Effector CD8-positive, alpha-beta T cell (primary cell): Measurements from ENCODE around the gene ZNF57.
"Not testable (repeated sequence)": the region's sequence is repeated elsewhere in the genome, so short reads cannot be mapped to it uniquely, and the experiment has no call there.

Source experiments
- DNase-seq: peaks from one replicate; lab custom pipeline; 2025; lab: John Stamatoyannopoulos, UW

ZNF57 gene

DNA sequence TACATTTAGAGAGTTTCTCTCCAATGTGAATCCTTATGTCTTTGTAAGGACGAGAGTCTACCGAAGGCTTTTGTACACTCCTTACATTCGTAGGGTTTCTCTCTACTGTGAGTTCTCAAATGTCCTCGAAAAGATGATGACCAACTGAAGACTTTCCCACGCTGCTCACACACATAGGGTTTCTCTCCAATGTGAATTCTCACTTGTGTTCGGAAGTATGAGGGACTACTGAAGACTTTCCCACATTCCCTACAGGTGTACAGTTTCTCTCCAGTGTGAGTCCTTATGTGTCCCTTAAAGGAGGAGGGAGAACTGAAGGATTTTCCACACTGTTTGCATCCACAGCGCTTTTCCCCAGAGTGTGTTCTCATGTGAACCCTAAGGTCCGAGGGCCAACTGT lies 4.0 kb upstream of the ZNF57 start:
- DNase-seq: no peak

DNA sequence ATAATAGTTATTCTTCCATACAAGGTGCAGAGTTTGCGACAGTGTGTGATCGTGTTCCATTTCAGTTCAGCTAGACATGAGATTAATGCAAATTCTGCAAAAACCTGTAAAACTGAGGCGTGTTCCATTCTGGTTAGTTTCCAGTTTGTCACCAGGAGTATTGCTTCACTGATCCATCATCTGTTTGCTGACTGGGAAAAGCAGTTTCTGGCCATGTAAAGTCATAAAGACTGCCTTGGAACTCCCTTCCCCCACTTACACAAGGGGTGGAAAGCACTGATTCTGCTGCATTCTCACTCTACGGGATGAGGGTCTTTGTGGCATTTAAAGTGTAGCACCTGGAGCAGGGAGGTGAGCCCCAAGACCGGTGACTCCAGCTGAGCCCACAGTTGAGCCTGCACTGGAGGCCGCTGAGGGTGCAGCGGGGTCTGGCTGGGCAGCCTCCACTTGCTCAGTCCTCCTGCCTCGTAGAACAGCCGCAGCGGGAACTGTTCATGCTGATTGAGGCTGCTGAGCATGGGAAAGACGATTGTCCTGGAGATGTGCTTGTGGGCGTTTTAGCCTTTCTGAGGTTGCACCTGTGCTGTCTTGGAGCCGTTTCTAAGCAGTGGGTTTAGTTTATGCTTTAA lies 2.0 kb downstream of the ZNF57 start:
- DNase-seq: no peak

DNA sequence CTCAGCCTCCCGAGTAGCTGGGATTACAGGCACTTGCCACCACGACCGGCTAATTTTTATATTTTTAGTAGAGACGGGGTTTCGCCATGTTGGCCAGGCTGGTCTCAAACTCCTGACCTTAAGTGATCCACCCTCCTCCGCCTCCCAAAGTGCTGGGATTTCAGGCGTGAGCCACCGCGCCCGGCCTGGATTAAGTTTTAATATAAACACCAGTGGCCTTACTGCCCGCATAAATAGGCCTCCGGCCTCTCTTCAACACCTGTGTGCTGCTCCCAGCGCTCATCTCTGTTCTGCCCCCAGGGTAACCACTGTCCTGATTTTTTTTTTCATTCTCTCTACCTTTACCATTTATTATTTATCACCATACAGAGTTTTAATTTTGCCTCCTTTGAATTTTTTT lies 2.6 kb downstream of the ZNF57 start:
- not testable (repeated sequence) for DNase-seq

DNA sequence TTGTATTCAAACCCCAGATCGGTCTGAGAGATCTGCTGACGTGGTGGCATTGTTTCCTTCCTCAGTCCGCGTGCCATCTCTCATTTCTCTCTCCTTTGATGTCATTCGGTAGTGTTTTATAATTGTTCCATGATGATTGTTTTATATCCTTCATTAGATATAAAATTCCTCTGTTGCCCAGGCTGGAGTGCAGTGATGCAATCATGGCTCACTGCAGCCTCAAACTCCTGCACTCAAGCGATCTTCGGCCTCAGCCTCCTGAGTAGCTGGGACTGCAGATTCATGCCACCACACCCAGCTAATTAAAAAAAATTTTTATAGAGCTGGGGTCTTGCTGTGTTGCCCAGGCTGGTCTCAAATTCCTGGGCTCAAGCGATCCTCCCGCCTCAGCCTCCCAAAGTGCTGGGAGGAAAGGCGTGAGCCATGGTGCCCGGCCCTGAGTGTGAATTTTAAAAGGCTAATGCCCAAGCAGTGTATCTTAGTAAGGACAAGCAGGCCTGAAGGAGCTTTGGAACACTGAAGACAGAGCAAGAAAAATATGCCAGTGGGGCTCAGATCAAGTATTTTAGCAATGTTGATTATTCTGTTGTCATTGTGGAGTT lies 5.3 kb downstream of the ZNF57 start:
- no peak for DNase-seq

DNA sequence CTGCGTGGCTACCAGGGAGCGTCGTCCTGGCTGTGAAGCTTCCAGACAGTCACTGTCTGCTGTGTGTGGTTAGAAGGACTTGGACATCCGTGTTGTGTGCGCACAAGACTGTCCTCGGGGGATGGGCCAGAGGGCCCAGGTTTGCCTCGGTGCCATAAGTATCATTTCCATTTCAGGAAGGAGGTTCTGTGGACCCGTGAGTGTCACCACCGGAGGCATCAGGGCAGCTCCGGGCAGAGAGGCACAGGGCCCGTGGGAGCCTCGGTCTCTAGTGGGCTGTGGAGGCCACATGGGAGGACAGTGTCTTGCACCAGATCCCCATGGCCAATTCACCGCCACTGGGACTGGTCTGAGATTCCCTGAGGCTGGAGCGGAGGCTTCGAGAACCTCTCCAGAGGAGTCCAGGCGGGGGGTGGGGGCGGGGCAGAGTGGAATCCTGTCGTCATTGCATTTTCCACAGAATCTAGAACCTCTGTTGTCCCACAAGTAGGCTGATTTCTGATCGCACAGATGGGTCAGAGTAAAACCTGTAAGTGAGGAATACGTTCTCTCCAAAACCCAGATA lies 6.0 kb downstream of the ZNF57 start:
- DNase-seq: no peak

DNA sequence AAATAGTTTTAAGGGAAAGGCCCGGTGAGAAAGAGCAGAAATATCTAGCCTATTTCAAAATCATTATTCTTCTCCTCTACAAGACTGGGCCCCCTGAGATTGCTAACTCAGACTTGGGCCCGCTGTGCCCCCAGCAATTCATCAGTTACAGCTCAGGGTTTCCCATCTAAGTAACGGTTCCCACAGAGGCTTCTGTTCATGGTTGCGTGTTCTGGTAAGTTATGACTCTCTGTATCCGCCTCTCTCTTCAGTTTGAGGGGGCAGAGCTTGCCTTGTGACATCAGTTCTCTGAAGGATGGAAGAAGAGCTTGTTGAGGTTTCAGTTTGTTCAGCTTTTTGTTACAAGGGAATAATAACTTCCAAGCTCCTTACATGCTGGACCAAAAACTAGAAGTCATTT lies 11.6 kb downstream of the ZNF57 start:
- DNase-seq: no peak

DNA sequence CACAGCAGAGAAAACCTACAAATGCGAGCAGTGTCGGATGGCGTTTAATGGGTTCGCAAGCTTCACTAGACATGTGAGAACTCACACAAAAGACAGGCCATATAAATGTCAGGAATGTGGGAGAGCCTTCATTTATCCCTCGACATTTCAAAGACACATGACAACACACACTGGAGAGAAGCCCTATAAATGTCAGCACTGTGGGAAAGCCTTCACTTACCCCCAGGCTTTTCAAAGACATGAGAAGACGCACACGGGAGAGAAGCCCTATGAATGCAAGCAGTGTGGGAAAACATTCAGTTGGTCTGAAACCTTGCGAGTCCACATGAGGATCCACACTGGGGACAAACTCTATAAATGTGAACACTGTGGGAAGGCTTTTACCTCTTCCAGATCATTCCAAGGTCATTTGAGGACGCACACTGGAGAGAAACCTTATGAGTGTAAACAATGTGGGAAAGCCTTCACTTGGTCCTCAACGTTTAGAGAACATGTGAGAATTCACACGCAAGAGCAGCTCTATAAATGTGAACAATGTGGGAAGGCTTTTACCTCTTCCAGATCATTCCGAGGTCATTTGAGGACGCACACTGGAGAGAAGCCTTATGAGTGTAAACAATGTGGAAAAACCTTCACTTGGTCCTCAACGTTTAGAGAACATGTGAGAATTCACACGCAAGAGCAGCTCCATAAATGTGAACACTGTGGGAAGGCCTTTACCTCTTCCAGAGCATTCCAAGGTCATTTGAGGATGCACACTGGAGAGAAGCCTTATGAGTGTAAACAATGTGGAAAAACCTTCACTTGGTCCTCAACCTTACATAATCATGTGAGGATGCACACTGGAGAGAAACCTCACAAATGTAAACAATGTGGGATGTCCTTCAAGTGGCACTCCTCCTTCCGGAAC lies 16.8 kb downstream of the ZNF57 start:
- no peak for DNase-seq

DNA sequence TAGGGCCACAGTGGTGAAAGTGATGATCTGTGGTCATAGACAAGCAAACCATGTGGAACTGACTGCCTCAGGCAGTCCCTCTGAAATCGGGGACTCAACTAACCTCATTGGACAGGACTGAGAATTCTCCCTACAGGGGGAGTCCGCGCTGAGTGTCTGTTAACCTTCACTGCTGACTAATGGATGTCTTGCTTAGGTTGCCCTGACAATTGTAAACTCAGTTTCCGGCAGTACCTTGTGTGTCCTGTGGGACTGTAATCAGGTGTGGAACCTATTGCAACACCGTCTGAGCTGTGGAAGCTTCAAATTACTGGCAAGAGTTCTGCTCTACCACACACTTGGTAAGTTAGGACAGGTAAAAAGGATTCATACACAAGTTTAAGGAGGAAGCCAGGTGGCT lies 22.3 kb downstream of the ZNF57 start:
- DNase-seq: no peak

DNA sequence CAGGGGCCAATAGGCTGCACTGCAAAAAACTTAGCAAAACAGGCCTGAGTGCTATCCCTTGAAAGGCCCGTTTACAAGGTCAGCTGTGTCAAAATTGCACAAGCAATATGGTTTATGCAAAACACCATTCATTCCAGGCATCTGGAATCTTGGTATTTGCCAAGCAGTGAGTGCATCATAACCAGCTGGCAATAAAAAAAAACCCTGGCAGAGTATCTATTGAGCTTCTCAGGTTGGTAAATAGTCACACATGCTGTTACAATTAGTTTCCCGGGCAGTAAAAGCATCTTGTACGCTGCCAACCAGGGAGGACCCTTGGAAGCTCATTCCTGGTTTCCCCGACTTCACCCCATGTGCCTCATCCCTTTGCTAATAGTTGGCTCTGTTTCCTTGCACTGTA lies 22.8 kb downstream of the ZNF57 start:
- DNase-seq: no peak

DNA sequence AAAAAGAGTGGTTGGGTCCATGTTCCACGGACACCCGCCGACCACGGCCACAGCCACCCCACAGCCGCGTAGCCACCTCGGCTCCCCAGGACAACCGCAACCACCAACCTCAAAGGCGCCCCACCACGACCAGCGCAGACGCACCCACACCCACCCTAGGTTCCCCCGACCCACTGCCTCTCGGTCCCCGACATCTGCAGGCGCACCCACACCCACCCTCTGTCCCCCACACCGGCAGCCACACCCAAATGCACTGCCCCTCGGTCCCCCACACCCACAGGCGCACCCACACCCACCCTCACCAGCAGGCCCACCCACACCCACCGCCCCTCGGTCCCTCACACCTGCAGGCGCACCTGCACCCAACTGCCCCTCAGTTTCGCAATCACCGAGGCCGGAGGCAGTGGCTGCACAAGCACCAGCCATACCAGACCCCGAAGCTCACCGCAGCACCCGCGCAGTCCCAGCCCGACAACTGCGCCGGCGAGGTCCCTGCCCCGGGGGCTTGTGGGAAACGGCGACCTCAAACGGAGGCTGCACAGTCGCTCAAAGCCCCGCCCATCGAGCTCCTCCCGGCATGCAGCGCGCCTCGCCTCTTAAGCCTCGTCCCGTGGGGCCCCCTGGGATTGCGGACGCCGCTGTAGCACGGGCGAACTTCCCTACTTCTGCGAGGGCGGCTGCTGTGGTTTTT lies 25.8 kb downstream of the ZNF57 start:
- no peak for DNase-seq

DNA sequence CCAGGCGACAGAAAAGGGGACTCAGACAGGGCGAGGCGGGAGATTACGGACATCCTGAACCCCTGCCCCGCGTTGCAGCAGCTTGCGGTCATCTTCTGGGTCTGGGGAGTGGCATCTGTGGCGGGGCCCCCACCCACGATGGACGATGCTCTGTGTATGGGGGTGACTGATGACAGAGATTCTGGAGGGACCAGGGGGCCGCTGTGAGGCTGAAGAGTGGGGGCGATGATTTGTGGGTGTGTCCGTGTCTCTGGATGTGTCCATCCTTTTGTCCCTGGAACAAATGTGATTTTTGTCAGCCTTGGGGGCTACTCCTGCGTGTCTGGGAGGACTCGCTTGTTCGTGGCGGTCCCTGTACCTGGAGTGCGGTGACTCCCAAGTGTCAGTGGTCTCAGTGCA lies 26.3 kb downstream of the ZNF57 start:
- DNase-seq: no peak

DNA sequence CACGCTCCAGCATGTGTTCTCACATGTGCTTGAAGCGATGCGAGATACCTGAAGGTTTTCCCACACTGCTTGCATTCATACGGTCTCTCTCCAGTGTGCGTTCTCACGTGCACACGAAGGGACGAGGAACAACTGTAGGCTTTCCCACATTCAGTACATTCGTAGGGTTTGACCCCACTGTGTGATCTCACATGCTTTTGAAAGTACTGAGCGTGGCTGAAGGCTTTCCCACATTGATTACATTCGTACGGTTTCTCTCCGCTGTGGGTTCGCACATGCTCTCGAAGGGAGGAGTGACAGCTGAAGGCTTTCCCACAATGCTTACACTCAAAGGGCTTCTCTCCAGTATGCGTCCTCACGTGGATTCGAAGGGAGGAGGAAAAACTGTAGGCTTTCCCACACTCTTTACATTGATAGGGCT lies 32.8 kb downstream of the ZNF57 start:
- DNase-seq: no peak

DNA sequence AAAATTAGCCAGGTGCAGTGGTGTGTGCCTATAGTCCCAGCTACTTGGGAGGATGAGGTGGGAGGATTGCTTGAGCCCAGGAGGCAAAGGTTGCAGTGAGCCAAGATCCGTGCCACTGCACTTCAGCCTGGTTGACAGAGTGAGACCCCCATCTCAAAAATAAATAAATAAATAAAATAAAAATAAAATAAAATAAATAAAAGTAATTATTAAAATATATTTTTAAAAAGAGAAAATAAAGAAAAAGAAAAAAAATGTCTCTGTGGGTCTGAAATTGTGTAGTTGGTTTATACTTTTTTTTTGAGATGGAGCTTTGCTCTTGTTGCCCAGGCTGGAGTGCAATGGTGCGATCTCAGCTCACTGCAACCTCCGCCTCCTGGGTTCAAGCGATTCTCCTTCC lies 35.1 kb downstream of the ZNF57 start:
- DNase-seq: not testable (repeated sequence)

DNA sequence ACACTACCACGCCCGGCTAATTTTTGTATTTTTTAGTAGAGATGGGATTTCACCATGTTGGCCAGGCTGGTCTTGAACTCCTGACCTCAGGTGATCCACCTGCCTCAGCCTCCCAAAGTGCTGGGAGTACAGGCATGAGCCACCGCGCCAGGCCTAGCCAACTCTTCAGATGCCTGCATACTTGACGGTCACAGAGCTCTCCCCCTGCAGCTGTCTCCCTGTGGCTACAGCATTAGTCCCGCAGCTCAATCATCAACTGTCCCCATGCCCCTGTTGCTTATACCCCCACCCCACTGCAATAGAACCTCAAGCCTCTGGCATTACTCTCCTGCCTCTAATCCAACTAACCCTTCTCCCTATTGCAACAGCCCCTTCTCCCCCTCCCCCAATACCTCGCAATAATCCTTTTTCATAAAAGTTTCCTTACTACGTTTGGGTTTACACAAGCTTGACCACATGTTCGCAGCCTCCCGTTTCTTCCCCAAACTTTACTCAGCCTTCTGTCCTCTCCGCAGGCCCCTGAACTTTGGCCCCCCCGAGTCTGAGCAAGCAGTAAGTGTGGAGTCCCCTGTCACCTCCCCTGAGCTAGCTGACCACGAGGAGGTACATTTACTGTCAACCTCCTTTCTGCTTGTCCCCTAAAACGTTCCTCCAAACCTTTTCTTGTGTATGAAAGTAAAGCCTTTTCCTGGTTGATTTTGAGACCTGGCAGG lies 42.4 kb downstream of the ZNF57 start:
- DNase-seq: no peak

DNA sequence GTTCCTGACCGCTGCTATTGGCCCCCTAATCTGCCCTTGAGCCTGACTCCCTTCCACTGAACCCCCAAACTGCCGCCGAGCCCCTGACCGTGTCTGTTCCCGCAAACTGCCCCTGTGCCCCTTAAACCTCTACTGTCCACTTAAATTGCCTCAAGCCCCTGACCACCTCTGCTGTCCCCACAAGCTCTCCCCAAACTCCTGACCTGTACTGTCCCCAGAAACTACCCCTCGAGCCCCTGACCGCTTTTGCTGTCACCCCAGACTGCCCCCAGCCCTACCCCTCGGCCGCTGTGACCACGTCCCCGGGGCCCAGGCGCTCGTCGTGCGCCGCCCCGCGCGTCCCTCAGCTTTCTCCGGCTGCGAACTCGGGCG lies 43.7 kb downstream of the ZNF57 start:
- no peak for DNase-seq

DNA sequence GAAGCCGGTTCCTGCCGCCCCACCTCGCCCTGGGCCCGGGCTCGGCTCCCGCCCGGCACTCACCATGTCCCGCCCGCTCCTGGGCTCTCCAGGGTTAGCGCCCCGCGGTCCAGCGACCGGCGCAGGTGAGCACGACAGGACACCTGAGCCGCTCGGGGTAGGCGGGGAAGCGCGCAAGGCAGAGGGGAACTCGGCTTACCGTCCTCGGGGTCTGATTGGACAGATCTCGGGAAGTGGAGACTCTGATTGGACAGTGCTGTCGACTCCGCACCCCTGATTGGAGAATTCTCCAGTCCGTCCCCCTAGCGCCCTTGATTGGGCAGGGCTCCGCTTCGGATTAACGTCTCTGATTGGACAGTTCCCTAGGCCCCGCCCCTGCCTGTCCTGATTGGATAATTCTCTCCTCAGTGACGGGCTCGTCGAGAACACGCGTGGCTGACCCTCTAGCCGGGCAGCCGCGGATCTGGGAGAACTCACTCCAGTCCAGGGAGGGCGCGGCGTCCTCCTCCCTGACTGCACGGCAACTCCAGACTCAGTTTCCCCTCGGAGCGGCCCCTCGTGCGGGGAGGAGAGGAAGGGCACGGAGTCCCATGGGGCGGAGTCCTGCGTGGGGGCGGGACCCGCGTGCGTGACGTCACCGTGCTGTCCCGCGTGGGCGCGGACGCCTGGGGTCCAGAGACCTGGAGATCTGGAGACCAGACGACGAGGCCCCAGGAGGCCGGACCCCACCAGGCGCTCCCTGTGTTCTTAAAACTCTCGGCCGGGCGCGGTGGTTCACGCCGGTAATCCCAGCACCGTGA lies 44.2 kb downstream of the ZNF57 start, which contains the start of gene ZNF77:
ZNF77 (minus strand) TSS at position 197 of the 800 bp plus-strand sequence; CDS start at position 66, 131 bp downstream.
- DNase-seq: peak; percentile 99

DNA sequence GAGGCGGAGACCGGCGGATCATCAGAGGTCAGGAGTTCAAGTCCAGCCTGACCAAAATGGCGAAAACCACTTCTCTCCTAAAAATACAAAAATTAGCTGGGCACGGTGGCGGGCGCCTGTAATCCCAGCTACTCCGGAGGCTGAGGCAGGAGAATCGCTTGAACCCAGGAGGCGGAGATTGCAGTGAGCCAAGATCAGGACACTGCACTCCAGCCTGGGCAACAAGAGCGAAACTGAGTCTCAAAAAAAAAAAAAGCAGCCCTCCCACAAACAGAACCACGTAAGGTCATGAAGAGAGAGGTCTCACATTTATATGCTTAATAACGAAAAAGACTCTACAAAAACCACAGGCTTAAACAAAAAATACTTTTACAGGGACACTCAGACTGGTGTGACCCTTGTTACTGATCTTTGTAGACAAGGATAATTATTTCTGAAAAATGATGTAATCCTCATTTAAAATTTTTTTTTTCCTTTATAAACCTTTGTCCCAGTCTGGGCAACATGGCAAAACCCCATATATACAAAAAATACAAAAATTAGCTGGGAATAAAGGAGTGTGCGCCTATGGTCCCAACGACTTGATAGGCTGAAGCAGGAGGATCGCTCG lies 45.0 kb downstream of the ZNF57 start:
- no peak for DNase-seq

DNA sequence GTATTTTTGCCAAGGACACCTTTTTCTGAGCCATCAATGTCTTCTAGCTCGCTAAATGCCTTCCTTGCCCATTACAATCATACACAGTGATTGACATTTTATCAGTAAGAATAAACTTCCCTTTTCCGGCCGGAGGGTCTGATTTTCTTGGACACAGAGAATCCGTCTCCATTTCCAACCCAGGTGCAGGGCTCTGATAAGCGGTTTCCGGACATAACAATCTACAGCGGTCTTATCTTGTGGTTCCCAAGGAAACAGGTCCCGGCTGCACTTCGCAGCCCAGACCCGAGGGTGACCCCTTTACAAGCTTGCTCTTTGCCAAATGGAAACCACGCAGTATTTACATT lies 49.2 kb downstream of the ZNF57 start:
- DNase-seq: no peak

DNA sequence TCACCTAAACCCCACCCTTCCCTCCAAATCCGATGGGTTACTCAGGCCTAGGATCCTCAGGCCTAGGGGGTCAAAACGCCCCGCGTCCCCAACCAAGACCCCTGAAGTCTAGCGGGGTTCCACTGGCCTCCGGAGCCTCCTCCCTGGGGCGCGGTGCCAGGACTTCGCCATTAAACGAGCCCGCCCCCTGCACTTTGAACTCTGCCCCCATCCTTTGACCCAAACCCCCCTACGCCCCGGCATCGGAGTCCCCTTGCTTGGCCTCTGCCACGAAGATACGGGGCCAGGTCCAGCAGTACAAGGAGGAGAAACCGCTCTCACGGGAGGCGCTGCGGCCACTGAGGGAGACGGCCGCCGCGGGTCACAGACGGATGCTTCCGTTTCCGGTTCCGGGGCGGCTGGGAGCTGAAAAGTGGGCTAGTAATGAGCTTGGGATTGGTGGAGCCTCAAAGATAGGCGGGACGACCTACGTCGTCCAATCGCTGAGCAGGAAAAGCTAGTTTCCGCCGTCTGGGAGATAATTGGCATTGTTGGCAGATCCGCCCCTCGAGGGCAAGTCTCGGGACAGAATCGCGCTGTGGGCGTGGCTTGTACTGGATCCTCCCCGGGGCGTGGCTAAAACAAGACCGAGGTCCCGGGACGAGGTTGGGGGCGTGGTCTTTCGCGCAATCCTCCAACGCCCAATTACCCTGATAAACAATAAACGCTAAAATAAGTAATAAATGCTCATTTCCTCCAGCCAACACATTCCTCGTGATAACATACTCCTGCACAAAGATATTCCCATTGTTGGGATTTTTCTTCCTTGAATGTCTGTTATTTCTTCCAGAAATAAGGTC lies 49.8 kb downstream of the ZNF57 start:
- peak; percentile 100 for DNase-seq
